HG02885 (cell line): ENCODE measurements around the gene BRPF1.
A peak's percentile ranks its signal among the peaks of the same experiment; 100 is the strongest.

Experiments
- ATAC-seq: cut with Tn5 transposase; IDR thresholded peaks from one replicate; pipeline ENCODE4 v1.9.1; 2021; ENCODE audit warnings: mild to moderate bottlenecking; ENCODE audit not compliant: unreplicated experiment, poor library complexity

BRPF1 gene

DNA sequence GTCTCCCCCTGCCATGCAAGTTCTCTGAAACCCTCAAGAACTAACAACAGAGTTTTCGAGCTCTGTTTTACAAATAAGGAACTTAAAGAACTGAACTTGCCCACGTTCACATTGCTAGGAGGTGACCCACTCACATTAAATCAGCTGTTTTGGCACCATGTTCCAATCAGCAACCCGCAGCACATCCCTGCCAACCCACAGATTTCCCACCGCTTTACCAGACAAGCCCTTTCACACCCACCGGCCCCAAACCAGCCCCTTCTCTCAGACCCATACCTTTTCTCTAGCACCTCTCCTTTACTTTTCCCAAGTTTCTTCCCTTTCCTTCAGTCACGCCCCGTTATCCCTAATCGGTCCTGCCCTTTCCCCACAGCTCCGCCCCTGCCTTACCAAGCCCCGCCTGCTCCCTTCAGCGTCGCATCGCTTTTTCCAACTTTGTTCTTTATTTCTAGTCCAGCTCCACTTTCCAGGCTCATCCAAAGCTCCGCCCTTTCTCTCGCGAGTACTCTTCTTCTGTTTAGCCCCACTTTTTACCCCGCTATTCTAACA lies 804 bp upstream of the BRPF1 start:
- peak; percentile 42 for ATAC-seq

DNA sequence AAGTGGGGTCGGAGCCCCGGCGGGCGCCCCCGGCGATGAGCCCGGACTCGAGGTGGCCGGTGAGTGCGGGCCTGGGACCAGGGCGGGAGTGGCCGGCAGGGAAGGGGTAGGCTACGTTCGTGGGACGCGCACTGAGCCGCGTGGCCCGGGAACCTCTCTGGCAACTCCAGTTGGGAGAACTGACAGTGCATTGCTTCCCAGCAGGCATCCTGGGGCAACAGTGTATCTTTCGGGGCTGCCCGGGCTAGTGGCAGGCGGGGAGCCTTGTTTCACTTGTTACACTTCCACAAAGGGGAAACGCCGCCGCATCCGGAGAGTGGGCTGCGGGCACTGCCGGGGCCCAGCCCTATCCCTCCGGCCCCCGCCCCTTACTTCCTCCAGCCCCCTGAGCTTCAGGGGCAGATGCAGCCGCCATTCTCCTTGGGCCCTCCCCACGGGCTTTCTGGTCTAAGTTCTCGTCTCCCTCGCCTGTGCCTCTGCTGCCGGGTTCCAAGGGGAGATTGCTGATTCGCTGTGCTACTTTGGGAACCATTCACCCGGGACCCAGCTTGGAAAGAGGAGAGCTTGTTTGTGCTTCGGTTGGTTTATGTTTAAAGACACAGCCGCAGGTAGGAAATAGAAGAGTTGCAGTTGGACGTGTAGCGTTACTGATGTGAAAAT lies 675 bp downstream of the BRPF1 start:
- peak; percentile 8 for ATAC-seq

DNA sequence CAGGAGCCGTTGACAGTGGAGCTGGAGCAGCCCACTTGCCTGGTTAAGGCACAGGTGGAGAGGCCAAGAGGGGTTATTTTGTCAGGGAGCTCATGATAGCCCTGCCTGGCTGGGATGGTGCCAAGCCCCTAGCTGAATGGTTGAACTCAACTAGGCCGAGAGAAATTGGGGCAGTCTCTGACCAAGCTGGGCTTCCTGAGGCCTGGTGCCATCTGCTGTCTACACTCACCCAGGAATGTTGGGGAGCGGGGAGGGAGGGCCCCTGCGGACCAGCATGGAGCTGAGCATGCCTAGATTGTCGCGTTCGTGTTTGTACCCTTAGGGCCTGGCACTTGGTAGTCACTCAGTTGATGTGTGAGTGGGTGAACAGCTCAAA lies 1.2 kb downstream of the BRPF1 start:
- ATAC-seq: no peak

DNA sequence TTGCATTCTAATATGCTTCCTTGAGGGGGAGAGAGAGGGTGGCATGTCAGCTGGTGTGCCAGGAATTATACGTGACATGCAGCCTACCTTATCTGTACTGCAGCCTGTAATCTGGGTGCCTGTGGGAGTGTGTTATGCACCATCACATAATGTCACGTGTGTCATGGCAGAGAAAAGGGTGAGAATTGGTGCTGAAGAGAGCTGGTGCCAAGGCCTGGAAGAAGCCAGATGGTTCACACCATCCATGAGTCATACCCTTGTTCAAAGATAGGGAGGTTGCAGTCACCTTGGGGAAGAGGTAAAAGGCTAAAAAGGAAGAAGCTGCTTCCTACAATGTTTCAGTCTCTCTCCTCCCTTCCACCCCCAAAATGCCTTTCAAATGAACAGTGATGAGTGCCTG lies 5.3 kb downstream of the BRPF1 start:
- ATAC-seq: no peak

DNA sequence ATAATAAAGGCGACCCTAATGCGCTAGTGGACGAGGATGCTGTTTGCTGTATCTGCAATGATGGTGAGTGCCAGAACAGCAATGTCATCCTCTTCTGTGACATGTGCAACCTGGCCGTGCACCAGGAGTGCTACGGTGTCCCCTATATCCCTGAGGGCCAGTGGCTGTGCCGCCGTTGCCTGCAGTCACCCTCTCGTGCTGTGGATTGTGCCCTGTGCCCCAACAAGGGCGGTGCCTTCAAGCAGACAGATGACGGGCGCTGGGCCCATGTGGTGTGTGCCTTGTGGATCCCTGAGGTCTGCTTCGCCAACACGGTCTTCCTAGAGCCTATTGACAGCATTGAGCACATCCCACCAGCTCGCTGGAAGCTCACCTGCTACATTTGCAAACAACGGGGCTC lies 7.6 kb downstream of the BRPF1 start:
- ATAC-seq: no peak

DNA sequence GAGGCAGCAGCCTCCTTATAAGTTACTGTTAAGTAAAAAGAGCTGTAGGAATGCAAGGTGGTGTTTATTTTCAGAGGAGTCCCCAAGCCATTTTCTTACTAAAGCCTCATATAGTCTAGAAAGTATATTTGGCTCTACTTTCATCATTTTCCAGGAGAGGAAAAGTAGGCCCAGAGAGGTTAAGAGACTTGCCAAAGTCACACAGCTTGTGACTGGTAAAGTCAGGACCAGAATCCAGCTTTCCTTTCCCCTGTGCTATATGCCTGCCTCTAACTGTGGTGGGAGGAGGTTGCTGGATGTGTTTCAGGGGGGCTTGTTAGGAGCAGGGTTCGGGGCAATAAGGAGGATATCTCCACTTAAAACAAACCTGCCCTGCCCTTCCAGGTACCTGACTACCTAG lies 11.0 kb downstream of the BRPF1 start:
- ATAC-seq: no peak

DNA sequence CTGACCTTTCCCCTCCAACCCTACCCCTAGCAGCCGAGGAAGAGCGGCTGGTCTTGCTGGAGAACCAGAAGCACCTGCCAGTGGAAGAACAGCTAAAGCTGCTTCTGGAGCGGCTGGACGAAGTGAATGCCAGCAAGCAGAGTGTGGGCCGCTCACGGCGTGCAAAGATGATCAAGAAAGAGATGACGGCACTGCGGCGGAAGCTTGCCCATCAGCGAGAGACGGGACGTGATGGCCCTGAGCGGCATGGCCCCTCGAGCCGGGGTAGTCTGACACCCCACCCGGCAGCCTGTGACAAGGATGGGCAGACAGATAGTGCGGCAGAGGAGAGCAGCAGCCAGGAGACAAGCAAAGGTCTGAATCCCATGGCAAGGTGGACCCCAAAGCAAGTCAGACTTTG lies 12.0 kb downstream of the BRPF1 start:
- no peak for ATAC-seq

DNA sequence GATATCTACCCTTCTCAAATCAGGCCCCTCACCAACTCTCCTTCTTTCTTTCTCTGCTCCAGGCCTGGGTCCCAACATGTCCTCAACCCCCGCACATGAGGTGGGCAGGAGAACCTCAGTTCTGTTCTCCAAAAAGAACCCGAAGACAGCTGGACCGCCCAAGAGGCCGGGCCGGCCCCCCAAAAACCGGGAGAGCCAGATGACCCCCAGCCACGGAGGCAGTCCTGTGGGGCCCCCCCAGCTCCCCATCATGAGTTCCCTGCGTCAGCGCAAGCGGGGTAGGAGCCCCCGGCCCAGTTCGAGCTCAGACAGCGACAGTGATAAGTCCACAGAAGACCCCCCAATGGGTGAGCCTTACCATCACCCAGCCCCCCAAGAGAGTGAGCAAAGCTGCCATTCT lies 12.6 kb downstream of the BRPF1 start:
- no peak for ATAC-seq

DNA sequence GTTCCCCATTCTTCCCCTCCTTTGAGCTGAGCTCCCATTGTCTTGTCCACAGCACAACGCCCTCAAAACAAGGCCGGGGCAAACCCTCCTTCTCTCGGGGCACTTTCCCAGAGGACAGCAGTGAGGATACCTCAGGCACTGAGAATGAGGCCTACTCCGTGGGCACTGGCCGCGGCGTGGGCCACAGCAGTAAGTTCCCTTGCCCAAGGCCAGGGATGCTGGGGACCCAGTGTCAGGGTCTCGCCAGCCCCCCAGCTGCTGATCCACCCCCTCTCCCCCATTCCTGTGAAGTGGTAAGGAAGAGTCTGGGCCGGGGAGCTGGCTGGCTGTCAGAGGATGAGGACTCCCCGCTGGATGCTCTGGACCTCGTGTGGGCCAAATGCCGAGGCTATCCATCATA lies 14.0 kb downstream of the BRPF1 start:
- no peak for ATAC-seq

DNA sequence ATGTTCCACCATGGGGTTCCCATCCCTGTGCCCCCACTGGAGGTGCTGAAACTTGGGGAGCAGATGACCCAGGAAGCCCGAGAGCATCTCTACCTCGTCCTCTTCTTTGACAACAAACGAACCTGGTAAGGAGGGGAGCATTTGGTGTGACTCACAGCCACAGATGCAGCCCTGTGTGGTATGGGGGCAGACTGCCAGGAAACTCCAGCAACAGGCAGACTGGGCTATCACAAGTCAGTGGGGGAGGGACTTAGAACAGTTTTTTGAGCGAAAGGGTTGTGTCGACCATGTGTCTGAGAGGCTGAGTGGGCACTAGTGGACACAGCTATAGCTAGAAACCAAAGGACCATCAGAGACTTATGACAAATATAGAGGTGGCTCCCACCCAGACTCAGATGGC lies 14.8 kb downstream of the BRPF1 start:
- ATAC-seq: no peak

DNA sequence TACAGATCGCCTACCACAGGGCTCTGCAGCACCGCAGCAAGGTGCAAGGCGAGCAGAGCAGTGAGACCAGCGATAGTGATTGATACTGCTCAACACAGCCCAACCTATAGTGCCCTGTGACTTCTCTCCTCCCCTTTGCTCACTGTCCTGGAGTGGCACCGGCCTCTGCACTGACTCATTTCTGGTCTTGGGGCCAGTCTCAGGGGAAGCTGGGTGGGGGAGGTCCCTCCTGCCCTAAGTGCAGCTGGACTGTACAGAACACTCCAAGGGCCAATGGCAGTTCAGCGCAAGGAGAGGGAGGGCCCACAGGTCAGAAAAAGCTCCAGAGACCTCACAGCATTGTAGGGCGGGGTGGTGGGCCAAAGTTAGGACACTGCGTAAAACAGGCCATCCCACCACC lies 15.7 kb downstream of the BRPF1 start:
- ATAC-seq: no peak

DNA sequence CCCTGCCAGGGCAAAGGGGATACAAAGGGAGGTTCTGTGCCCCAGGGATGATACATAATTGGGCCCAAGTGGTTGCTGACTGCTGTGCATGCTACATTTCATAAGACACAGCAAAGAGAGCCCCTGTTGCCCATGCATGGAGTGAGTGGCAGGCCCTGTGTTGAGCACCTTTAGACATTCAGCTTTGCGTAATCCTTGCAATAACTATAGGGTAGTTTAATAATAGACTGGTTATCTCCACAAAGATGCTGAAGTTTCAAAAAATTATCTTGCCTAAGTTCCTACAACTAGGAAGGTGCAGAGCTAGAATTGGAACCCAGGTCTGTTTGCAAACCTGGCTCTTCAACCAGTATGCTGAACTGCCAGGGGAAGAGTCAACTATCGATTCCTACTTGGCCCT lies 16.5 kb downstream of the BRPF1 start:
- ATAC-seq: no peak

DNA sequence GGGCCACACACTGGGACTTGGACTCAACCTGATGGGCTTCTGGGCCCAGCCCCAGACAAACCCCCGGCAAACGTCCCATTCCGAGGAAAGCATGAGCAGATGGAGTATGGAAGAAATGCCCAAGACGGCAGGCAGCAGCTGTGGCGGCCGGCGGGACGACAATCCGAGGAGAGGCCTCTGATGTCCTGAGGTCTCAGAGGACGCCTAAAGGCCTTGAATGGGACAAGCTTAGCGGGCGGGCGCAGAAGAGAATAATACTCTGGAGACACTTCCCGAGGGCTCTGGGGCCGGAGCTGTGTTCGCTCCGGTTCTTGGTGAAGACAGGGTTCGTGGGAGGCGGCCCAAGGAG lies 17.7 kb downstream of the BRPF1 start:
- ATAC-seq: no peak

DNA sequence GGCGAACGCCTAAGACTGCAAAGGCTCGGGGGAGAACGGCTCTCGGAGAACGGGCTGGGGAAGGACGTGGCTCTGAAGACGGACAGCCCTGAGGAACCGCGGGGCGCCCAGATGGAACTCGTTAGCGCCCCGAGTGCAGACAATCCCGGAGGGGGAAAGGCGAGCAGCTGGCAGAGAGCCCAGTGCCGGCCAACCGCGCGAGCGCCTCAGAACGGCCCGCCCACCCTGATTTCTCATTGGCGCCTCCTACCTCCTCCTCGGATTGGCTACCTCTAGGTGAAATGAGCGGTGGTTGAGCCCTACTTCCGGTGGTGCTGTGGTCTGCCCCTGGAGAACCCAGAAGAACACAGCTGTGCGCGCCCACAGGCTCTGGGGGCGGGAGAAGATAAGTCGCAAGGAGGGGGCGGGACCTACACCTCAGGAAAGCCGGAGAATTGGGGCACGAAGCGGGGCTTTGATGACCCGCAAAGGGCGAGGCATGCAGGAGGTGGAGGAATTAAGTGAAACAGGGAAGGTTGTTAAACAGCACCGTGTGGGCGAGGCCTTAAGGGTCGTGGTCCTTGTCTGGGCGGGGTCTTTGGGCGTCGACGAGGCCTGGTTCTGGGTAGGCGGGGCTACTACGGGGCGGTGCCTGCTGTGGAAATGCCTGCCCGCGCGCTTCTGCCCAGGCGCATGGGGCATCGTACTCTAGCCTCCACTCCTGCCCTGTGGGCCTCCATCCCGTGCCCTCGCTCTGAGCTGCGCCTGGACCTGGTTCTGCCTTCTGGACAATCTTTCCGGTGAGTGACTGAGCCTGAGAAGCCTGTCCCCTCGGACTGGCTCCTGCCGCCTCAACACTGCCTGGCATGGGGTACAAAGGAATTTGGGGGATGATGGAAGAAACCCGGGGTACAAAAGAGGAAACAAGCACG lies 18.4 kb downstream of the BRPF1 start, which contains the start of gene OGG1:
TSS of gene OGG1 (plus strand) at position 308 of the 911 bp plus-strand sequence. CDS start at position 643, 335 bp downstream.
- ATAC-seq: peak; percentile 91

DNA sequence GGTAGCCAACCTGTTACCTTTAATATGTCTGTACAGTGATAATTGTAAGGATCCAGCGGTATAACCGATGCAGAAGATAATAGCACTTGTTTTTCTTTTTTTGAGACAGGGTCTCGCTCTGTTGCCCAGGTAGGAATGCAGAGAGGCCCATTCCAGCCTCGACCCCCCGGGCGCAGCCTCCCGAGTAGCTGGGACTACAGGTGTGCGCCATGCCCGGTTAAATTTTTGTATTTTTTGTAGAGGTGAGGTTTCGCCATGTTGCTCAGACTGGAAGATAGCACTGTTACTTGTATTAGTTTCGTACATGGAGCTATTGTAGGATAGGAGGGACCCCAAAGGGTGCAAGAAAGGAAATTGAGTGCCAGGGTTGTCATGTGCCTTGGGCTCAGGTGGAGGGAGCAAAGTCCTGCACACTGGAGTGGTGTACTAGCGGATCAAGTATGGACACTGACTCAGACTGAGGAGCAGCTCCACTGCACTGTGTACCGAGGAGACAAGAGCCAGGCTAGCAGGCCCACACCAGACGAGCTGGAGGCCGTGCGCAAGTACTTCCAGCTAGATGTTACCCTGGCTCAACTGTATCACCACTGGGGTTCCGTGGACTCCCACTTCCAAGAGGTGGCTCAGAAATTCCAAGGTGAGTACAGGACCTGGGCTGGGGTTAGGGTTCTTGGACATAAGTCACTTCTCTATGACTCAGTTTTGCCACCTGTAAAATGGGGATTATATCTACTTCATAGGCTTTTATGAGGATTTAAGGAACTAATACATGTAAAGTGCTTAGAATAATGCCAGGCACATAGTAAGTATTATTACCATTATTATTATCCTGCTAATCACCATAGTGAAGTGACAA lies 19.2 kb downstream of the BRPF1 start:
- no peak for ATAC-seq

DNA sequence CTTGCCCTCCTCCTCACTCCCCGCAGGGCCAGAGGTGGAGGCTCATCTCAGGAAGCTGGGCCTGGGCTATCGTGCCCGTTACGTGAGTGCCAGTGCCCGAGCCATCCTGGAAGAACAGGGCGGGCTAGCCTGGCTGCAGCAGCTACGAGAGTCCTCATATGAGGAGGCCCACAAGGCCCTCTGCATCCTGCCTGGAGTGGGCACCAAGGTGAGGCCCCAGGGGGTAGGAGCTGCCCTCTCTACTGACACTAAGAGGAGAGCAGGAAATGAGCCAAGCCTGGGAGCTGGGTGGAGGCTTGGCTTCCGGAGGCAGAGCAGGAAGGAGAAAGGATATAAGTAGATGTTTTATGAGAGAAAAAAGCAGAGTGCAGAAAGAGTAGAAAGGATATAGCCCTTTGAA lies 23.1 kb downstream of the BRPF1 start:
- ATAC-seq: no peak

DNA sequence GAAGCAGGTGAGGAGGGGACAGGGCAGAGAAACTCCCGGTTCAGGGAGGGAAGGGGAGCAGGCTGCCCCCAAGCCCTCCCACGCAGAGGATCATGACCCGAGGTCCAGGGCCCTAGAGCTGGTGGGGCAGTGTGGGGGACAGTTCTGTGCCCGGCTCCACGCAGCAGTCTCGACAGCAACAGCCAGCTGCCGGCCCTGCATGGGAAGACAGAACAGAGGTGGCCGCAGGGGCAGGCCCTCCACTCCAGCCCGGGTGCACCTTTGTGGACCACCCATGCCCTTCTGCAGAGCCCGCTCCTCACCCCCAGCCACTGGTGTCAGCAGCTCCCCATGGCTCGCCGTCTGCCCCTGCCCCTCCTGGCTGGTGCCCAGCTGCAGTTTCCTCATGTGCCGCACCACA lies 25.9 kb downstream of the BRPF1 start:
- ATAC-seq: no peak

DNA sequence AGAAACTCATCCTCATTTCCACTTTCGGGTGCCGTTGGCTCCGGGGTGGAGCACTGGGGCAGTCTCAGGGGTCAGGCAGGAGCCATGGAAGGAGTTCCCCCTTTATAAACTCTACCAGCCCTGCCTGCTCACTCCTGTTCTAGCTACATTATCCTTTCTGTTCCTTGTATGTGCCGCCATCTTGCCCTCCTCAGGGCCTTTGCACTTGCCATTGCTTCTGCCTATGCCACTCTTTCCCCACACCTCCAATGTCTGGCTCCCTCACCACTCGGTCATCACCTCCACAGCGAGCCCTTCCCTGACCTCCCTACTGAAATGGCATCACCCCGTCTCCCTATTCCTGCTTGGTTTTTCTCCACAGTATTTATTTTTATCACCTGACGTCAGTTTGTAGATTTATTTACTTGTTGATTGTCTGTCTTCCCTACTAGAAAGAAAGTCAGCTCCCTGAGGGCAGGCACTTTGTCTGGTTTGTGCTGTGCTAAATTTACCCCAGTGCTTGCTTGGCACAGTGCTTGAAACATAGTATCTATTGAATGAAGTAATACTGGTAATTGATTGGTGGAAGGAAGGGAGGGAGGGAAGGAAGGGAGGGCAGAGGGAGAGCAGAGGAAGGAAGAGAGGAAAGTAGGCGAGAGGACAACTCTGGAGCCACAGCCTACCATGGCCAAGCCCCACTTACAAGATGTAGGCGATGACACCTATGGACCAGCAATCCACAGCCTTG lies 29.4 kb downstream of the BRPF1 start:
- ATAC-seq: no peak

DNA sequence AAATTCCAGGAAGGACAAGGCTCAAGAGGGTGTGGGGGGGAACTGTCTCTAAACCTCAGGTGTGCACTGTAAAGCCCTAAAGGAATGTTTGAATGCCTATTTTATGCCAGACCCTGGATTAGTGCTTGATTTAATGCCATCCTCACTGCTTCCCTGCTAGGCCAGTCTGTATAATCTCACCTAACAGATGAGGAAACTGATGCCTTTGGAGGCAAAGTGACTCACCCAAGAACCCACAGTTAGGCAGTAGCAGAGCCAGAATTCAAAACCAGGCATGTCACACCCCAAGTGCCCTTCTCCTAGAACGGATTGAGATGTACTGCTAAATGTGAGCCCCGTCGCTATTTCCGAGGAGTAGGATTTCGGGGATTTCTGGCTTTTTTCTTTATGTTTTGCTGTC lies 30.4 kb downstream of the BRPF1 start:
- ATAC-seq: no peak

DNA sequence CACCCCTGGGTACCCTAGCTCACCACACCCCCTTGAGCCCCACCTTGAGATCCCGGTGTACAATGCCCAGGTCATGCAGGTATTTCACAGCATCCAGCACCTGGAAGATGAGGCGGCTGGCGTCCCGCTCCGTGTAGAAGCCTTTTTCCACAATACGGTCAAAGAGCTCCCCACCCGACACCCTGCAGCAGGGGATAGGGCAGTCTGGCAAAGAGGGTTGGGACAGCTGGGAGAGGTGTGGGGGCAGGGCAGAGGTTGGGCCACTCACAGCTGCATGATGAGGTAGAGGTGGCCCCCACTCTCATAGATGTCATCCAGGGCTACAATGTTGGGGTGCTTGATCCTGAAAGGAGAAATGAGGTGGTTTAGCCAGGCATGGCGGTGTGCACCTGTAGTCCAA lies 31.3 kb downstream of the BRPF1 start:
- ATAC-seq: no peak
